NCI-H82 treated with DMSO at 0.1 percent for 48 hours (cell line): Measurements from ENCODE around the gene RORC.
"Not testable (repeated sequence)": the region's sequence is repeated elsewhere in the genome, so short reads cannot be mapped to it uniquely, and the experiment has no call there.

ENCODE experiments used
- DNase-seq: peaks from one replicate; lab custom pipeline; 2025; ENCODE audit not compliant: unreplicated experiment; lab: John Stamatoyannopoulos, UW

Gene RORC

DNA sequence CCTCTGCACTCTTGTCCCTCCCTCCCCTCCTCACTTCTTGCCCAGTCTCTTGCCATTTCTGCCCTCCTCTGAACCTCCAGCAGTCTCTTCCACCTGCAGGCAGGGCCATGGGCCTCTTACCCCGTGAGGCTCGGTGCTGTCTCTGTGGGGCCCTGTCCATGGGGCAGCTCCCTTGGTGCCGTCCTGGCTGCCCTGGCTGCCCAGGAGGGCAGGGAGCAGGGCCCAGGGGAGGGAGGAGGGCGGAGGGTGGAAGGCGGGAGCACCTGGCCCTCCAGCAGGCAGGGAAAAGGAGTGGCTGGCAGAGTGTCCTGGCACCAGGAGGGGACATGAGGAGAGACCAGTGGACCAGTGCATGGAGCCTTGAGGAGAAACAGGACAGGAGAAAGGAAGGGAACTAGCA is at the start of gene RORC:
Gene RORC, minus strand, starts transcription at position 198 of the 400 bp plus-strand sequence. Its CDS starts 38 bp downstream, at position 160.
- DNase-seq = no peak

GRCh38 chr1:151875419-151876097 is 44.0 kb upstream of the RORC start:
- DNase-seq = no peak

DNA sequence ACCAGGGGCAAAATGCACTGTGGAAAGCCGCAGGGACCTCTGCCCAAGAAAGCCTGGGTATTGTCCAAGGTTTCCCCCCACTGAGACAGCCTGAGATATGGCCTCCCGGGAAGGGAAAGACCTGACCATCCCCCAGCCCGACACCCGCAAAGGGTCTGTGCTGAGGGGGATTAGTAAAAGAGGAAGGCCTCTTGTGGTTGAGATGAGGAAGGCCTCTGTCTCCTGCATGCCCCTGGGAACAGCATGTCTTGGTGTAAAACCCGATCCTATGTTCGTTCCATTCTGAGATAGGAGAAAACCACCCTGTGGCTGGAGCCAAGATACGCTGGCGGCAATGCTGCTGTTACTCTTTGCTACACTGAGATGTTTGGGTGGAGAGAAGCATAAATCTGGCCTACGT is 41.2 kb upstream of the RORC start:
- not testable (repeated sequence) for DNase-seq

DNA sequence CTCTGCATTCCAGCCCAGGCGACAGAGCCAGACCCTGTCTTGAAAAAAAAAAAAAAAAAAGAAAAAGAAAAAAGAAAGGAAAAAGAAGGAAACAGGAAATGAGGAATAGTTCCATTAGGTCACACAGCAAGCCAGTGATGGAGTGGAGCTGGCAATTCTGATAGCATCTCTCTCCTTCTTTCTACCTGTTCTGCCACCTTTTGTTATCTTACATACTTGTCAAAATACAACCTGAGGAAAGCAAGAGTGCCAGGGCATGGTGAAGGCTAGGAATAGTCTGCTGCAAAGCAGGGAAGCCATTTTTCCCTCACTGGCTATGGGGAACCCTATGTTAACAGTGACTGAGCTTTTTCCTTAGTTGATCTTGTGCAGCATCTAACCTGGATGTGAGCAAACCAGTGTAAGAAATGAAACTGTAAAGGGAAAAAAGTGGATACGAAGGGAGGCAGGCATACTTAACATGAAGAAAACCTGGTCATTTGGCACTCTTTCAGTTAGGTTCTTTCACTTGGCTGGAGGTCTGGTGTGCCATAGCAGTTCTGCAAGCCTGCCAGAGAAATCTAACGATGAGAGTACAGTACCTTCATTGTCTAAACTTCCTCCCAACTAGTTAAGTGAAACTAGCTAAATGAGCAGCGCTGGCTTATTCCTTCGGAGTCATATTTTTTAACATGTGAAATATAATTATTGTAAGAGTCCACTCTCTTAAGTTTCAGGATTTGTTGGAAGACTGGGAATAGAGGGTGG is 39.9 kb upstream of the RORC start:
- no peak for DNase-seq

- no peak for DNase-seq
Measured at GRCh38 chr1:151868486-151868885, 36.9 kb upstream of the RORC start.

DNA sequence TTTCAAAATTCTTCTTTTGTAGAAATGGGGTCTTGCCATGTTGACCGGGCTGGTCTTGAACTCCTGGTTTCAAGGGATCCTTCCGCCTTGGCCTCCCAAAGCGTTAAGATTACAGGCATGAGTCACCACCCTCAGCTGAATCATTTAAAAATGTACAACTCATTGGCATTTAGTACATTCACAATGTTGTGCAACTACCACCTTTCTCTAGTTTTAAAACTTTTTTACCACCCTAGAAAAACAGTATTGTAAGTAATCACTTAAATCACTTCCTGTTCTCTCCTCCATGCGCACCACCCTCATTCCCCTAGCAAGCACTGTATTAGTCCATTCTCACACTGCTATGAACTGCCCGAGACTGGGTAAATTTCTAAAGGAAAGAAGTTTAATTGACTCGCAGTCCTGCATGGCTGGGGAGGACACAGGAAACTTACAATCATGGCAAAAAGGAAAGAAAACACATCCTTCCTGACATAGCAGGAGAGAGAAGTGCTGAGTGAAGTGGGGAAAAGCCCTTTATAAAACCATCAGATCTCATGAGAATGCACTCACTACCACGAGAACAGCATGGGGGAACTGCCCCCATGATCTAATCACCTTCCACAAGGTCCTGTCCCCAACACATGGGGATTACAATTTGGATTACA is 36.3 kb upstream of the RORC start:
- no peak for DNase-seq

DNA sequence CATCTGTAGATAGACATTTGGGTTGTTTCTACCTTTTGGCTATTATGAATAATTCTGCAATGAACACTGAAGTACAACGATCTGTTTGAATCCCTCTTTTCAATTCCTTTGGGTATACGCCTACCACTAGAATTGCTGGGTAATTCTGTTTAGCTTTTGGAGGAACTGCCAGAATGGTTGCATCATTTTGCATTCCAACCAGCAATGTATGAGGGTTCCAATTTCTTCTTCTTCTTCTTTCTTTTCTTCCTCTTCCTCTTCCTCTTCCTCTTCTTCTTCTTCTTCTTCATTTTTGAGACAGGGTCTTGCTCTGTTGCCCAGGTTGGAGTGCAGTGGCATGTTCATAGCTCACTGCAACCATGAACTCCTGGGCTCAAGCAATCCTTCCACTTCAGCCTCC is 35.7 kb upstream of the RORC start:
- DNase-seq = no peak

DNA sequence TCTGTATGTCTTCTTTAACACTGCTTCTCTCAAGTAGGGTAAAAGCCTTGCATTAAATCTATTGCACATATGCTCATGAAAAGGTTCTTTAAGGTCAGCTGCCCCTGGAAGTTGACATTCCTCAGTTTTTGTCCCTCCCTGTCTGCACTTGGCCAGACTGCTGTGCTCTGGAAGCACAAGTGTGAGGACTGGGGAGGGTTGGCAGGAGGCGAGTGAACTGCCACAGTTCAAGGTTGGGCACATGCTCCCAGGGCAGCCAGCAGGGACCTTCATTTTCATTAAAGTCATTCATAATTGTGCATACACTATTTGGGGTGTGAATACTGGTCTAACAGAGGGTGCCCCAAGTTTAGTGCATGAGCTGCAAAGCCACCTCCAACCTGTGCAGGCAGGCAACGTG is 32.8 kb upstream of the RORC start:
- DNase-seq = no peak

- no peak for DNase-seq
Measured at GRCh38 chr1:151862604-151863003, 31.0 kb upstream of the RORC start.

- DNase-seq = no peak
Measured at GRCh38 chr1:151860504-151861187, 29.0 kb upstream of the RORC start.

DNA sequence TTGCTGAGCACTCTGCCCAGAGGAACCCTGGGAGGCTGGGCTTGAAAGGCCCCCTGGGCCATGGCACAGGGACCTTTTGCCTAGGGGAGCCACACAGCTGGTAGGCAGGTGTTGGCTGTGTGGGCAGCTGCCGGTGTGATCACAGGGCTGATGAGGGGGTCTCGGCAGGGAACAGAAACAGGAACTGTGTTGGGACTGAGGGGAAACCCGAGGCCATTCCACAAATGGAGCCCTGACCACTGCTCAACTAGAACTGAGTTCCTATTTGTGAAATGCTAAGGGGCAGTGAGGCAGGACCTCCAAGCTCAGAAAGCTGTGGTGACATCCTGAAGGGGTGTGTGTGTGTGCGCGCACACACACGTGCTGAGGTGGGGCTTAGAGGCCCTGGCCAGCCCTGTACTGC is 28.3 kb upstream of the RORC start:
- no peak for DNase-seq

DNA sequence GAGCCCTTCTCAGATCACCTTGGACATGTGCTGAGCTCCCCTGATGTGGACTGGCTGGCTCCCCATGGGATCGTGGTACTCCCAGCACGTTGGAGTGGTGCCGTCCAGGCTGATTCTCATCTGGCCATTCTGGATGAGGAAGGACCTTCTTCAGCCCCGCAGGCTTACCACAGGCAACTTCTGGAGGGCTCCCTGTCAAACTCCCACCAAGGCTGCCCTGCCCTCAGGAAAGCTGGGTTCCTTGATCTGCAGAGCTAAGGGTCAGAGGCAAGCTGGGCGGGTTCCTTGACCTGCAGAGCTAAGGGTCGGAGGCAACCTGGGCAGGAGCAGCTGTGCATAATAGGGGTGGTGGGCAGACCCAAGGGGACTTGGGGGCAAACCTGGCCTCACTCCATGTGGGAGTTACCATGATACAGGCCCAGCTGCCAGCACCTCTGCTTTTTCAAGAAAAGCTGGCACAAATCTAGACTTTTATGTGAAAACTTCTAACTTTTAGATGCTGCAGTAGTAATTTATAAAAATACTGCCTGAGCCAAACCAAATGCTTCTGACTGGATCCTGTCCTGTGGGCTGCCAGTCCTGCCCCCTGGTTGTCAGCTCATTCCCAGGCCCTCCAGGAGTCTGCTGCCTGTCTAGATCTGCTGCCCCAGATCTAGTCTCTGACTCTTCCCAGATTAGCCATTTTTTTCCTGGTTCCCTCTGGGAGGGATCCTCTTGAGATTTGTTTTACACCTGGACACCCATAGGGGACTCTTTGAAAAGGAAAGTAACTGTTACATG is 27.5 kb upstream of the RORC start:
- DNase-seq = no peak

DNA sequence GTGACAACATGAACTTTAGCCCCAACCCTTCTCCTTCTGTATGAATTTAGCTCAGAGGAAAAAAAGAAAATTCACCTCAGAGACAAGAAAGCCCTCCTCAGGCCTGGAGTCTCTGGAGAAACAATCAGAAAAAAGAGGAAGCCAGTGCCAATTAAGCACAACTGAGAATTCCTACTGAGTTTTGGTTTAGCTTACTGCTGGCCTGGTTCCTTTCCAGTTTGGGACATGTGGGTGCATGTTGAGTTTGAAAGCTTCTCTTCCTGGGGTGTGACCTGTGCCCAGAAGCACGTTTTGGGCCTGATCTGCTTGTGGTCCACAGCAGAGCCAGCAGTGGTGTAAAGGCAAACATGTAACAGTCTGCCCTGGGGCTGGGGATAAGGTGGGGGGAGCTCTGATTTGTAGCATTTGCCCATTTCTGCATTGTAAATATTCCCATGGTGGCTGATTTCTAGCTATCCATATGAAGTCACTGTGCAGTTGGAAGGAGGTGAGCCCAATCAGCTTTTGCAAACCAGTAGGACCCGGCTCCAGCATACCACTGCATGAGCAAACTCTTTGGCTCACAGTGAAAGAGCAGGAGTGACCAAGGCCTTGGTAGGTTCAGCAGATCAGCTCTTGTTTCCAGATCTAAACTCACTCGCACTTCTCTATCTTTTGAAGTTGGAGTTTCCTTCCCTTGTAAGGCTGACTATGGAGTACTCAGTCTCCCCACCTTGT is 26.6 kb upstream of the RORC start:
- DNase-seq = no peak

DNA sequence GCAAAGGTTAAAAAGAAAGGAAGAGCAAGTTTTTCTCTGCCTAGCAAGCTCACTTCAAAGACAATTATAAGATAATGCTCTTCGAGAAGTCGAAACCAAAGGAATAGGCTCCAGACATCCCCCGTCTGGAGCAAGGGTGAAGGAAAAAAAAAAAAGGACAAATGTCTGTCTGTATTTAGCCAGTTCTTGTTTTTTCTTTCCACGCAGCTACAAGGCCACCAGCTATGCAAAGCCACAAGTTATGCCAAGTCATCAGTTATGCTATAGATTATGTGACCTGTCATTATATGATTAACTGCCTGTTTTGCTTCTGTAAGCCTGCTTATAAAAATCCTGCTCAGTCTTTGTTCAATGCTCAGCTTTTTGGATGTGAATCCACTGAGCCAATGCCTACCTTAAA is 24.3 kb upstream of the RORC start:
- DNase-seq = peak; percentile 33

DNA sequence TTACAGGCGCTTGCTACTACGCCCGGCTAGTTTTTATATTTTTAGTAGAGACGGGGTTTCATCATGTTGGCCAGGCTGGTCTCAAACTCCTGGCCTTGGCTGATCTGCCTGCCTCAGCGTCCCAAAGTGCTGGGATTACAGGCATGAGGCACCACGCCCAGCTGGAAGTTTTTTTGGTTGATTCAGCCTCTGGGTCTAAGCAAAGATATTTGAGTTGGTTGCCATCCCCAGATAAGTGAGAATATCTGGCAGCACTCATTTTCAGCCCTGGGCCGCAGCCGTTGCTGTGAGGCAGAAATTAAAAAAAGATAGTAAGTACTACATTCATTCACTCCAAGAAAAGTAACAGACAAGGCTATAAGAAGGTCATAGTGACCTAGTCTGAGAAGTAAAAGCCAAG is 23.9 kb upstream of the RORC start:
- DNase-seq = not testable (repeated sequence)

- DNase-seq = no peak
Measured at GRCh38 chr1:151854658-151855057, 23.1 kb upstream of the RORC start.

DNA sequence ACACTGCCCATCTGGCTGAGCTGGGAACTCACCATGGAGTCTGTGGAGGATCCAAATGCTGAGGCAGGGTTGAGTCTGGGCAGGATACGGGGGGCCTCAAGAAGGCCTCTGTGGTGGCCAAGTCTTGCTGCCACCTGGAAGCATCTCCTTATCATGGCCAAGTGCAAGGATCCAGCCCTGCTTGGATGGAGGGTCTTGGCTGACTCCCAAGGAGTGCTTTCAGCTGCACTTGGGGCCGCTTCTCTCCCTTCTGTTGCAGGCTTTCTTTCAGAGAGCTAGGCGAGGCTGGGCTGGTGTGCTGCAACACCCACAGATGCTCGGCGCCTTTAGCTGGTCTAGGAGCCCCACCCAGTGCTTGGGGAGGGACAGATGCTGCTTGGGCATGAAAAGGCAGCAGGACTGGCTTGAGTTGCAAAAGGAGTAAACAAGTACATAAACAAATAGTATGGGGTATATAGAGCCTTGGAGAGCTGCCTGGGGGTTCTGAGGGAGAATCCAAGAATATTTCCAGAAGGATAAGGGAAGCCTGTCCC is 21.9 kb upstream of the RORC start, which contains the start of gene THEM5:
Gene THEM5, minus strand, starts transcription at position 302 of the 533 bp plus-strand sequence. Its CDS starts 147 bp downstream, at position 155.
- DNase-seq = no peak

DNA sequence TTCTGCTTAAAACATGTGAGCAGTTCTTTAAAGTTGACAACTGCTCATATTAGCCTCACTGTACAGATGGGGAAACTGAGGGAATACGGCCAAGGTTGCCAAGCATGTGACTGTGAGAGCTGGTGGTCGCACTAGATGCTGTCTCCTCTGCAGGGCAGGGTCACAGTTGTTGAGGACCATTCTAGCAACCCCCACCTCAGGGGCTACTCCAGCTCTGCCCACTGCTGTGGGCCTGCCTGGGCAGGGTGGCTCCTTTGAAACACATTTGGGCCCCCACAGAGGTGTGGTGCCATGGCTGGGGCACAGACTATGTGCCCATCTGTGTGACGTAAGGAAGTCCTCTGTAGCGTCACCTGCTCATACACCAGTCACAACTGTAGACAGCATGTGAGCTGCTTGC is 21.1 kb upstream of the RORC start:
- no peak for DNase-seq

- DNase-seq = no peak
Measured at GRCh38 chr1:151851886-151852285, 20.3 kb upstream of the RORC start.

- no peak for DNase-seq
Measured at GRCh38 chr1:151849871-151850270, 18.3 kb upstream of the RORC start.
